DMS114 treated with DMSO at 0.1 percent for 48 hours (cell line): ENCODE data around the gene AP3S1.
"Not testable (repeated sequence)": the region's sequence is repeated elsewhere in the genome, so short reads cannot be mapped to it uniquely, and the experiment has no call there.

Experiments used
- DNase-seq: peaks from one replicate; lab custom pipeline; 2025; ENCODE audit not compliant: unreplicated experiment; lab: John Stamatoyannopoulos, UW

Gene AP3S1

GRCh38 chr5:115841382-115842088 lies at the start of gene AP3S1, which contains the start of gene ATG12:
TSS of gene AP3S1 (plus strand) at chr5:115841935. CDS start at chr5:115842038, 103 bp downstream.
TSS of gene ATG12 (minus strand) at chr5:115841565. CDS start at chr5:115841552, 13 bp downstream.
- DNase-seq: peak; percentile 90

- no peak for DNase-seq
Observed at GRCh38 chr5:115795700-115796099, 46.0 kb upstream of the AP3S1 start.

- no peak for DNase-seq
Observed at GRCh38 chr5:115796656-115797055, 45.1 kb upstream of the AP3S1 start.

- DNase-seq: no peak
Observed at GRCh38 chr5:115798252-115798651, 43.5 kb upstream of the AP3S1 start.

GRCh38 chr5:115800108-115800507 lies 41.6 kb upstream of the AP3S1 start:
- DNase-seq: no peak

- DNase-seq: no peak
Observed at GRCh38 chr5:115801152-115801551, 40.6 kb upstream of the AP3S1 start.

GRCh38 chr5:115801984-115802383 lies 39.8 kb upstream of the AP3S1 start:
- no peak for DNase-seq

GRCh38 chr5:115806986-115807653 lies 34.6 kb upstream of the AP3S1 start:
- no peak for DNase-seq

GRCh38 chr5:115807654-115808052 lies 34.1 kb upstream of the AP3S1 start:
- no peak for DNase-seq

GRCh38 chr5:115808066-115808465 lies 33.7 kb upstream of the AP3S1 start:
- DNase-seq: not testable (repeated sequence)

- DNase-seq: no peak
Observed at GRCh38 chr5:115809946-115810345, 31.8 kb upstream of the AP3S1 start.

GRCh38 chr5:115810761-115811160 lies 31.0 kb upstream of the AP3S1 start:
- no peak for DNase-seq

- DNase-seq: no peak
Observed at GRCh38 chr5:115811406-115811805, 30.3 kb upstream of the AP3S1 start.

- no peak for DNase-seq
Observed at GRCh38 chr5:115812372-115812771, 29.4 kb upstream of the AP3S1 start.

GRCh38 chr5:115813719-115814118 lies 28.0 kb upstream of the AP3S1 start:
- no peak for DNase-seq

- DNase-seq: no peak
Observed at GRCh38 chr5:115815006-115815692, 26.6 kb upstream of the AP3S1 start.

- no peak for DNase-seq
Observed at GRCh38 chr5:115815693-115816225, 26.0 kb upstream of the AP3S1 start.

GRCh38 chr5:115816226-115817081 lies 25.3 kb upstream of the AP3S1 start, which contains the start of gene CDO1:
TSS of gene CDO1 (minus strand) at chr5:115816659. CDS start at chr5:115816397, 262 bp downstream.
- DNase-seq: peak; percentile 24

GRCh38 chr5:115817386-115817785 lies 24.3 kb upstream of the AP3S1 start:
- no peak for DNase-seq

GRCh38 chr5:115818821-115819220 lies 22.9 kb upstream of the AP3S1 start:
- DNase-seq: no peak

- DNase-seq: no peak
Observed at GRCh38 chr5:115820846-115821245, 20.9 kb upstream of the AP3S1 start.
